Smooth muscle cell (in vitro differentiated cells): ENCODE results near the gene MAG. TPM values are rescaled to one million over a fixed set of nuclear protein-coding genes. Genes with fewer than 3 reads are reported as not detected.

Experiments used
- DNase-seq: peaks from one replicate; lab custom pipeline; 2025; ENCODE audit not compliant: unreplicated experiment; lab: John Stamatoyannopoulos, UW
- H2AFZ ChIP-seq: fragments of 200-600 bp; sonication (generic); 2 replicates; pipeline ENCODE4 v1.6.0; 2016; ENCODE audit warnings: antibody characterized with exemption, low read depth, mild to moderate bottlenecking
- H3F3A ChIP-seq: fragments of 200-600 bp; sonication (generic); 2 replicates; pipeline ENCODE4 v1.6.0; 2017; ENCODE audit warnings: antibody characterized with exemption, low read depth
- H3K27ac ChIP-seq: fragments of 200-600 bp; sonication (generic); 2 replicates; pipeline ENCODE4 v1.5.1; 2016; ENCODE audit warnings: low read depth, mild to moderate bottlenecking
- H3K27me3 ChIP-seq: fragments of 200-600 bp; sonication (generic); 2 replicates; pipeline ENCODE4 v1.6.1; 2016; ENCODE audit warnings: low read depth, mild to moderate bottlenecking
- H3K36me3 ChIP-seq: fragments of 200-600 bp; sonication (generic); 2 replicates; pipeline ENCODE4 v1.5.1; 2016; ENCODE audit warnings: low read depth
- H3K4me1 ChIP-seq: fragments of 200-600 bp; sonication (generic); 2 replicates; pipeline ENCODE4 v1.5.1; 2016; ENCODE audit warnings: low read depth
- H3K4me2 ChIP-seq: fragments of 200-600 bp; sonication (generic); 2 replicates; pipeline ENCODE4 v1.6.0; 2016; ENCODE audit warnings: mild to moderate bottlenecking
- H3K4me3 ChIP-seq: fragments of 200-600 bp; sonication (generic); 2 replicates; pipeline ENCODE4 v1.5.1; 2016; ENCODE audit warnings: mild to moderate bottlenecking
- H3K79me2 ChIP-seq: fragments of 200-600 bp; sonication (generic); 2 replicates; pipeline ENCODE4 v1.6.0; 2016; ENCODE audit warnings: low read depth, mild to moderate bottlenecking
- H3K9ac ChIP-seq: fragments of 200-600 bp; sonication (generic); 2 replicates; pipeline ENCODE4 v1.6.0; 2016; ENCODE audit warnings: low read depth
- H3K9me3 ChIP-seq: fragments of 200-600 bp; sonication (generic); replicated peaks from 2 replicates; pipeline ENCODE4 v1.5.1; 2016; ENCODE audit warnings: low read depth
- H4K20me1 ChIP-seq: fragments of 200-600 bp; sonication (generic); 2 replicates; pipeline ENCODE4 v1.6.0; 2016; ENCODE audit warnings: low read depth
- WGBS: methylation state at CpG from one replicate; pipeline ENCODE4 v1.1.7; 2016; ENCODE audit warnings: low lambda C conversion rate; 5-methylcytosine and 5-hydroxymethylcytosine counted together
- polyA plus RNA-seq: library from polyadenylated mRNA; unstranded; fragments of >200 nt; fragmentation: Nextera tagmentation; extraction: Ambion mirVana; gene quantifications from 2 replicates; pipeline ENCODE4 v1.2.1, GENCODE V29; 2016
- total RNA-seq: library from RNA; depleted of rRNA; stranded (reverse); fragments of >200 nt; gene quantifications from 2 replicates; pipeline ENCODE4 v1.2.3, GENCODE V29; 2014
- TF ChIP-seq, protein P1 (sequence below): fragments of 200-600 bp; sonication (generic); IDR thresholded peaks from 2 replicates; pipeline ENCODE4 v1.5.1; 2017; ENCODE audit warnings: borderline replicate concordance, mild to moderate bottlenecking, antibody characterized with exemption; ENCODE audit not compliant: insufficient read depth, poor library complexity, severe bottlenecking

Gene MAG
- total and polyA plus RNA-seq, 2 experiments from 2014 or later: not detected

DNA sequence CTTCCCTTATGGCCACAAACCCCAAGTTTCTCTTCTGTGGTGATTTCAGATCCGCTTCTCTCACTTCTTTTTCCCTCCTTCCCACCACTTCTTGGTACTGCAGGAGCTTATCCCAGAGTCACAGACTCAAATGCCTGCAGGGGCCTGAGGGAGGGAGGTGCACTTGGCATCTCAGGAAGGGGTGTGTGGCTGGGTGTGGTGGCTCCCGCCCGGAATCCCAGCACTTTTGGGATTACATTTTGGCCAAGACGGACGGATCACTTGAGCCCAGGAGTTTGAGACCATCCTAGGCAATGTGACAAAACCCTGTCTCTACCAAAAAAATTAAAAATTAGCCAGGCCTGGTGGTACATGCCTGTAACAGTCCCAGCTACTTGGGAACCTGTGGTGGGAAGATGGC lies 17.6 kb upstream of the MAG start:
- Histone ChIP-seq H2AFZ (no peak overlapping the region), H3K36me3 (no peaks in the 10 kb centered on the region), H3K4me1 (peaks cover 3% of the 10 kb centered on the region), H3F3A (no peaks in the 10 kb centered on the region), H3K27ac (no peak overlapping the region), H4K20me1 (peaks cover 14% of the 10 kb centered on the region), H3K4me2 (no peak overlapping the region), H3K27me3 (no peaks in the 10 kb centered on the region), H3K79me2 (no peaks in the 10 kb centered on the region), H3K9me3 (no peaks in the 10 kb centered on the region), H3K9ac (no peak overlapping the region), H3K4me3 (no peak overlapping the region)
- TF ChIP-seq, protein P1, sequence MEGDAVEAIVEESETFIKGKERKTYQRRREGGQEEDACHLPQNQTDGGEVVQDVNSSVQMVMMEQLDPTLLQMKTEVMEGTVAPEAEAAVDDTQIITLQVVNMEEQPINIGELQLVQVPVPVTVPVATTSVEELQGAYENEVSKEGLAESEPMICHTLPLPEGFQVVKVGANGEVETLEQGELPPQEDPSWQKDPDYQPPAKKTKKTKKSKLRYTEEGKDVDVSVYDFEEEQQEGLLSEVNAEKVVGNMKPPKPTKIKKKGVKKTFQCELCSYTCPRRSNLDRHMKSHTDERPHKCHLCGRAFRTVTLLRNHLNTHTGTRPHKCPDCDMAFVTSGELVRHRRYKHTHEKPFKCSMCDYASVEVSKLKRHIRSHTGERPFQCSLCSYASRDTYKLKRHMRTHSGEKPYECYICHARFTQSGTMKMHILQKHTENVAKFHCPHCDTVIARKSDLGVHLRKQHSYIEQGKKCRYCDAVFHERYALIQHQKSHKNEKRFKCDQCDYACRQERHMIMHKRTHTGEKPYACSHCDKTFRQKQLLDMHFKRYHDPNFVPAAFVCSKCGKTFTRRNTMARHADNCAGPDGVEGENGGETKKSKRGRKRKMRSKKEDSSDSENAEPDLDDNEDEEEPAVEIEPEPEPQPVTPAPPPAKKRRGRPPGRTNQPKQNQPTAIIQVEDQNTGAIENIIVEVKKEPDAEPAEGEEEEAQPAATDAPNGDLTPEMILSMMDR: no peak
- DNase-seq: no peak
- 97% methylated on average over 5 of the region's 5 CpGs for WGBS

DNA sequence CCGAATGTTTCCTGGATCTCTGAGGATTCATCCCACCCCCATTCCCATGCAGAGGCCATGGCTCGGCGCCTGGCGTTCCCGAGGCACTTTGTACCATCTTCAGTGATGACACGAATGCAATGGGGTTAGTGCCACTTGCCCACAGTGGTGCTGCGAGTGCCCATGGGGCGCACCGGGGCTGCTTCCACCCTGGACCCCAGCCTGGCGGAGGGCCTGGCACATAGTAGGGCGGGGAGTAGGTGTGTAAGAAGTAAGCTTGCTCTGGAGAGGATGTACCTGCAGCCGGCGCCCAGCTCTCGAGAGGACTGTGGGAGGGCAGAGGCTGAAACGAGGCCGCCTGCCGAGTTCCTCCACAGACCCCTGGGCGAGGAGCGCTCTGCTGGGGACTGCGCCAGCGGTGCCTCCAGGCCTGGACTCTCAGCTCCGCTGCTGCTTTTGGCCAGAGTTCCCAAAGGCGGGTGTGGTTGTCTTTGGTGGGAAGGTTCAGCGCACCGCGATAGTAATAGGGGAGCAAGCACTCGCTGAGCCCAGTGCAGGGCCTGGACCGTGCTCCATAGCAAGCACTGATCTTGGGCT lies 15.2 kb upstream of the MAG start:
- no peak for DNase-seq
- Histone ChIP-seq H3K4me2 (no peak overlapping the region), H3K4me1 (no peaks in the 10 kb centered on the region), H4K20me1 (peaks cover 4% of the 10 kb centered on the region), H3K9me3 (no peaks in the 10 kb centered on the region), H3K27ac (no peak overlapping the region), H3K79me2 (no peaks in the 10 kb centered on the region), H3F3A (no peaks in the 10 kb centered on the region), H3K27me3 (no peaks in the 10 kb centered on the region), H3K4me3 (no peak overlapping the region), H2AFZ (no peak overlapping the region), H3K36me3 (no peaks in the 10 kb centered on the region), H3K9ac (no peak overlapping the region)
- 98% methylated on average over 28 of the region's 28 CpGs for WGBS
- TF ChIP-seq, protein P1: no peak

DNA sequence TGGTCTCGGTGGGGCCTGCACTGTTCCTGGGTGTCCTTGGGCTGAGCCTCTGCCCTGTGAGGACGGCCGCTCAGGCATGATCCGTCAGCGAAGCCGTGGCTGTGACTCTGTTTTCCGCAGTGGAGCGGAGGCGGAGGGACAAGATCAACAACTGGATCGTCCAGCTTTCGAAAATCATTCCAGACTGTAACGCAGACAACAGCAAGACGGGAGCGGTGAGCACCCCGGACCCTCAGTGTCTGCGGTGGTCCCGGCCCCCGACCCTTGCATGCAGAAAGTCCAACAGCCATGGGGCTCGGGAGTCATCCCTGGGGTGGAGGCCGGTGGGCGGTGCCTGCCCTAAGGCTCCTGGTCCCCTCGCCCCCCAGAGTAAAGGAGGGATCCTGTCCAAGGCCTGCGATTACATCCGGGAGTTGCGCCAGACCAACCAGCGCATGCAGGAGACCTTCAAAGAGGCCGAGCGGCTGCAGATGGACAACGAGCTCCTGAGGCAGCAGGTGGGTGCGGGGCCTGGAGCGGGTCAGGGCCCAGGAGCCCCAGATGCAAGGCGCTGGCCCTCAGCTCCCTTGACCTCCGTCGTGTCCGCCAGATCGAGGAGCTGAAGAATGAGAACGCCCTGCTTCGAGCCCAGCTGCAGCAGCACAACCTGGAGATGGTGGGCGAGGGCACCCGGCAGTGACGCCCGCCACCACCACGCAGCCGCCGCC lies 13.2 kb upstream of the MAG start:
- 95% methylated on average over 44 of the region's 45 CpGs for WGBS
- no peak for DNase-seq
- no peaks in the 10 kb centered on the region for H3K9me3 ChIP-seq
- H3K4me1 ChIP-seq: no peaks in the 10 kb centered on the region
- no peak overlapping the region for H3K4me3 ChIP-seq
- H3K4me2 ChIP-seq: no peak overlapping the region
- no peaks in the 10 kb centered on the region for H3F3A ChIP-seq
- H2AFZ ChIP-seq: no peak overlapping the region
- no peak overlapping the region for H3K9ac ChIP-seq
- no peaks in the 10 kb centered on the region for H4K20me1 ChIP-seq
- no peak overlapping the region for H3K27ac ChIP-seq
- peaks cover 12% of the 10 kb centered on the region for H3K27me3 ChIP-seq
- TF ChIP-seq, protein P1: no peak
- H3K79me2 ChIP-seq: no peaks in the 10 kb centered on the region
- H3K36me3 ChIP-seq: no peaks in the 10 kb centered on the region

DNA sequence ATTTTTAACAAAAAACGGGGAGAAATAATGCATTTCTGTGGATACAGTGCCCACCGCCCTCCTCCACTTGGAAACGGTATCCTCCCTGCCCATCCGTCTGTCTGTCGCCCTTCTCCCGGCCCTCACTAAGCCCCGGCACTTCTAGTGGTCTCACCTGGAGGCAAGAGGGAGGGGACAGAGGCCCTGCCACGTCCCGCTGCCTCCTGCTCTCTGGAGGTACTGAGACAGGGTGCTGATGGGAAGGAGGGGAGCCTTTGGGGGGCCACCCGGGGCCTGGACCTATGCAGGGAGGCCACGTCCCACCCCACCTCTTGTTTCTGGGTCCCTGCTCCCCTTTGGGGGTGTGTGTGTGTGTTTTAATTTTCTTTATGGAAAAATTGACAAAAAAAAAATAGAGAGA lies 12.6 kb upstream of the MAG start:
- 88% methylated on average over 11 of the region's 11 CpGs for WGBS
- no peak overlapping the region for H3K9ac ChIP-seq
- H4K20me1 ChIP-seq: no peaks in the 10 kb centered on the region
- H3K36me3 ChIP-seq: no peaks in the 10 kb centered on the region
- no peak overlapping the region for H3K4me3 ChIP-seq
- no peak overlapping the region for H3K4me2 ChIP-seq
- H3K27ac ChIP-seq: no peak overlapping the region
- no peaks in the 10 kb centered on the region for H3K4me1 ChIP-seq
- no peaks in the 10 kb centered on the region for H3K9me3 ChIP-seq
- no peak for DNase-seq
- TF ChIP-seq, protein P1: no peak
- H3K27me3 ChIP-seq: peaks cover 12% of the 10 kb centered on the region
- no peaks in the 10 kb centered on the region for H3F3A ChIP-seq
- H2AFZ ChIP-seq: no peak overlapping the region
- H3K79me2 ChIP-seq: no peaks in the 10 kb centered on the region
